ENCODE results near the gene PGLYRP3.
A peak's percentile ranks its signal among the peaks of the same experiment; 100 is the strongest.

Gene PGLYRP3, protein sequence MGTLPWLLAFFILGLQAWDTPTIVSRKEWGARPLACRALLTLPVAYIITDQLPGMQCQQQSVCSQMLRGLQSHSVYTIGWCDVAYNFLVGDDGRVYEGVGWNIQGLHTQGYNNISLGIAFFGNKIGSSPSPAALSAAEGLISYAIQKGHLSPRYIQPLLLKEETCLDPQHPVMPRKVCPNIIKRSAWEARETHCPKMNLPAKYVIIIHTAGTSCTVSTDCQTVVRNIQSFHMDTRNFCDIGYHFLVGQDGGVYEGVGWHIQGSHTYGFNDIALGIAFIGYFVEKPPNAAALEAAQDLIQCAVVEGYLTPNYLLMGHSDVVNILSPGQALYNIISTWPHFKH

GRCh38 chr1:153312570-153313186 is at the start of gene PGLYRP3:
TSS of gene PGLYRP3 (minus strand) at chr1:153312952. CDS start at chr1:153310665, 2,287 bp downstream.
- DNase-seq = no peak

GRCh38 chr1:153362187-153362775 is 49.5 kb upstream of the PGLYRP3 start:
- no peak for DNase-seq

- no peak for DNase-seq
Measured at GRCh38 chr1:153361480-153362109, 48.8 kb upstream of the PGLYRP3 start.

DNA sequence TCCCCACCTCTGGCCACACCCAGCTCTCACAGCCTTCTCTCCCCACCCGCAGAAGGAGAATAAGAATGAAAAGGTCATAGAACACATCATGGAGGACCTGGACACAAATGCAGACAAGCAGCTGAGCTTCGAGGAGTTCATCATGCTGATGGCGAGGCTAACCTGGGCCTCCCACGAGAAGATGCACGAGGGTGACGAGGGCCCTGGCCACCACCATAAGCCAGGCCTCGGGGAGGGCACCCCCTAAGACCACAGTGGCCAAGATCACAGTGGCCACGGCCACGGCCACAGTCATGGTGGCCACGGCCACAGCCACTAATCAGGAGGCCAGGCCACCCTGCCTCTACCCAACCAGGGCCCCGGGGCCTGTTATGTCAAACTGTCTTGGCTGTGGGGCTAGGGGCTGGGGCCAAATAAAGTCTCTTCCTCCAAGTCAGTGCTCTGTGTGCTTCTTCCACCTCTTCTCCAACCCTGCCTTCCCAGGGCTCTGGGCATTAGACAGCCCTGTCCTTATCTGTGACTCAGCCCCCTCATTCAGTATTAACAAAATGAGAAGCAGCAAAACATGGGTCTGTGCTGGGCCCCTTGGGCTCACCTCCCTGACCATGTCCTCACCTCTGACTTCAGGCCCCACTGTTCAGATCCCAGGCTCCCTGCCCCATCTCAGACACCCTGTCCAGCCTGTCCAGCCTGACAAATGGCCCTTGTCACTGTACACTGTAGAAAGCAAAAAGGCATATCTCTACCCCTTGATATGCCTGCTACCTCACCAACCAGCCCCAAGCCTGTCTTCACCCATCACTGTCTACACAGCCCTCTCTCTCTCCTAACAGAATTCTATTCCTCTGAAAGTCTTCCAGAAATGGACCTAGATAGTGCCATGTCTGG is 48.1 kb upstream of the PGLYRP3 start:
- DNase-seq = no peak

GRCh38 chr1:153360190-153360589 is 47.4 kb upstream of the PGLYRP3 start:
- no peak for DNase-seq

GRCh38 chr1:153359241-153359640 is 46.5 kb upstream of the PGLYRP3 start:
- DNase-seq = no peak

- DNase-seq = no peak
Measured at GRCh38 chr1:153358691-153358975, 45.9 kb upstream of the PGLYRP3 start.

- no peak for DNase-seq
Measured at GRCh38 chr1:153357853-153358690, 45.3 kb upstream of the PGLYRP3 start, which contains the start of gene S100A9. TSS of gene S100A9 (plus strand) at chr1:153357854. CDS start at chr1:153358284, 430 bp downstream.

DNA sequence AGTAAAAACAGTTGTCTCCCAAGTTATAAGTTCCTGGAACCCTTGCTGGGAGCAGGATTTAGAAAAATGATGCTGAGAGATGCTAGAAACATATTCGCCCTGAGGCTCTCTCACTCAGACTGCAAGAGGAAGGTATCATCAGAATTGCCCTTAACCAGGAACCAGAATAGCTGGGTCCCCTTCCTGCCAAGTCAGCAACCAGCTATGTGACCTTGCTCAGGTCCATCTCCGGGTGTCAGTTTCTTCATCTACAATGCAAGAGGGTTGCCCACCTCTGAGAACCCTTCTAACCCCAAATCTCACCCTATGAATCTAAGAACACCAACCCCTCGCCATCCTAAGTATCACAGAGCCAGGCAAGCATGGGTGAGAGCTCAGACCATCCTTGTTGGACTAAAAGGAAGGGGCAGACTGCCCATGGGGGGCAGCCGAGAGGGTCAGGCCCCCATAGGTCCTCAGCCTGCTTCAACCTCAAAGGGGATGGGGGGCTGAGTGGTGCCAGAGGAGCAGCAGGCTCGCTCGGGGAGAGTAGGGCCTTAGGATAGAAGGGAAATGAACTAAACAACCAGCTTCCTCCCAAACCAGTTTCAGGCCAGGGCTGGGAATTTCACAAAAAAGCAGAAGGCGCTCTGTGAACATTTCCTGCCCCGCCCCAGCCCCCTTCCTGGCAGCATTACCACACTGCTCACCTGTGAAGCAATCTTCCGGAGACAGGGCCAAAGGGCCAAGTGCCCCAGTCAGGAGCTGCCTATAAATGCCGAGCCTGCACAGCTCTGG is 44.5 kb upstream of the PGLYRP3 start:
- no peak for DNase-seq

DNA sequence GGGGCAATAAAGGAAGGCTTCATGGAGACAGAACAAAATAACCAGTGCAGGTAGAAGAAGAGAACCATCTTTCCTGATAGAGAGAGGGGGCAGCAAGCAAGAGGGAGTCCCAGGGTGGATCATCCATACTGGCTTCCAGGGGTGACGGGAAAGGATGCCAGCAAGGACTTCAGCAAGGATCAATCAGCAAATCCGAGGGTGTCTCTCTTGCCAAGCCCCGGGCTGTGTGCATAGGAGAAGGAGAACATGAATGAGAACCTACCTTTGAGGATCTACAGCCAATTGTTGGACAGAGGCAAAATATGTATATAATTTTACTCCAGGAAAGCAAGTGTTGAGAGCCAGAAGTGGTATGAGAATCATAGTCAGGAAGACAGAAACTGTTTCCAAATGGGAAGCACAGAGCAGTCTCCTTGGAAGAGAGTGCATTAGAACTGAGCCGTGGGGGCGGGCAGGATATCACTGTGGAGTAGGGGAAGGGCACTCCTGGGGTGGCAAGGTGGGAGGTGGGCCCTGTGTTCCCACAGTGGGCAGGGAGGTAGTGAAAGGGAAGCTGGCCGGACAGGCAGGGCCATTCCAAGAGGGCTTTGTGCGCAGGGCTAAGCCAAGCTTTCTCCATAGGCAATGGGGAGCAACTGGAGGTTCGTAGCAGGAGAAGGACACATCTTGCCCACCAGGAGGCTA is 43.8 kb upstream of the PGLYRP3 start:
- no peak for DNase-seq

DNA sequence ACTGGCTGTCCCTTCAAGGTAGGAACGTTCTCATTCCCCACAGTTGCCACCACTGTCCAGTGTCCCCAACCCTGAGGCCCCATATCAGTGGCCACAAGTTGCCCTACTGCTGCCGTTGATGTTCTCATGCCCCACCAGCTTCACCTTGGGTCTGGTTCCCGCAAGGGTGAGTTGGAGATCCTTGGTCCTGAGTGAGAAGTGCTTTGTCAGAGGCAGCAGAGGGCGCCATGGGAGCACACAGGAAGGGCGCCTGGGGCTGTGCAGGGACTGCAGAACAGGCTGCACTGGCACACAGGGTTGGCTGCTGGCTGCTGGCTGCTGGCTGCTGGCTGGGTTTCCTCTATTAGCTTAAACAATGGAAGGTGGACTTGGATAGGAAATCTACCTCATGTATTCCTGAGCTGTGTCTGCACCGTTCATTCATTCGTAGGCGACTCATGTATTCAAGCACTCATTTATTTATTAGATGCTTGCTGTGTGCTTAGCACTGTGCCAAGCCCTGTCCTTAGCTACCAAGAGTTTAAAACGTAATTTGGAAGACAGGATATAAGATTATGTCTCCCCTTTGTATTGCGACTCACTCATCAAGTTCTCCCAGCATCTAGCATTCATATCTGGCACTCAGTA is 42.8 kb upstream of the PGLYRP3 start:
- peak; percentile 58 for DNase-seq

- no peak for DNase-seq
Measured at GRCh38 chr1:153354515-153355193, 41.9 kb upstream of the PGLYRP3 start.

- no peak for DNase-seq
Measured at GRCh38 chr1:153353226-153353947, 40.6 kb upstream of the PGLYRP3 start.

GRCh38 chr1:153352523-153352922 is 39.8 kb upstream of the PGLYRP3 start:
- DNase-seq = peak; percentile 73

- DNase-seq = no peak
Measured at GRCh38 chr1:153350321-153350957, 37.7 kb upstream of the PGLYRP3 start.

DNA sequence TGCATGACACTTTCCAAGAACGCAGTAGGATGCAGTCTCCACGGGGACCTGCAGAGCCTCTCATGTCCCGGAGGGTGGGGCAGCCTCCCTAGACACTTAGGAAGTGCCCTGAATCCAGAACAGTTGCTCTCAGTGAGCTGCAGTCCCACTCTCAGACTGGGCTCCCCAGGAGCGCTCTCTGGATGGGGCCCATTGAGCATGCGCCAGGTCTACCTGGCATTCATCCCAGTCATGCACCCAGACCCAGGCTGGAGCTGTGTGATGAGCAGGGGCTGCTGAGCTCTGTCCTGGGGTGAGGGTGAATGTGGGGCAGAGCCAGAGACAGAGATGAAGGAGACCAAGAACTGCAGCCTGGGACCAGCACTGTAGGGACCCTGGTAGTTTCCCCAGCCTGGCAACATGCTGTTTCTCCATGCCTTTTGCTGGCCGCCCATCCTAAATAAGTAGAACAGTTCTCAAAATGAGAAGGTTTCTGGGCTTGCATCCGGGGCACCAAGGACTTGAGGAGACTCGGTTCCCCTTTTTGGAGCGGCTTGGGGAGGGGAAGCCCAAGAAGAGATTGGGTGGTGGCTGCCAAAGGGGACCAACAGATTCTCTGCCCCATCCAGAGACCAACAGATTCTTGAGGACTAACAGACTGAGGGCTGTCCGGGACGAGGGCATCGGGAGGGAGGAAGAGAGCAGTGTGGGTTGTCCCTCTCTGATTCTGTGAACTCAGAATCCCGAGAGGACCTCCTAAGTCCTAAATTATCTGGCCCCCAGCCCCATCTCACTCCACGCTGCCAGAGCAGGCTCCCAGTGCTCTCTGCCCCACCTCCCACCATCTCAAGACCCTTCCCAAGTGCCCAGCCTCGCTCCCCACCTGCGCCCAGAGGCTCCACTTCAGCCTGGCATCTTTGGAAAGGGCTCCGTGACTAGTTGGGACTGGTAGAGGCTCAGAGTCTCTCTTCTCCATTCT is 36.9 kb upstream of the PGLYRP3 start:
- DNase-seq = no peak
